Astrocyte of the spinal cord (primary cell): Measurements from ENCODE around the gene C1RL.

Experiments
- DNase-seq: peaks from one replicate; pipeline ENCODE4 v3.0.0; 2011; ENCODE audit warnings: low read depth, low spot score
- H3K4me3 ChIP-seq: 2 replicates; pipeline ENCODE4 v1.5.1; 2011; ENCODE audit warnings: low read depth, mild to moderate bottlenecking, low read length, moderate library complexity
- CTCF ChIP-seq: IDR thresholded peaks from 2 replicates; pipeline ENCODE4 v1.5.1; 2012; ENCODE audit warnings: low read depth, mild to moderate bottlenecking, low read length, inconsistent platforms
- in situ Hi-C: cut with HindIII; loops from 2 replicates; pipeline ENCODE4 v1.10.0; 2017; ENCODE audit warnings: low sequenced_read_pairs

C1RL gene

GRCh38 chr12:7045913-7046312 lies 63.1 kb downstream of the C1RL start:
- in situ Hi-C loops, result no loop called here
- DNase-seq, result no peak
- no peak overlapping the region for H3K4me3 ChIP-seq
- TF ChIP-seq CTCF, result no peak
